Hippocampal formation (tissue), 2 donors: ENCODE measurements around the gene ACD.
A peak's percentile ranks its signal among the peaks of the same experiment; 100 is the strongest.

Experiments
- DNase-seq, 2 donors: peaks; one replicate each; lab custom pipeline; 2025; lab: John Stamatoyannopoulos, UW

ACD gene

GRCh38 chr16:67661886-67662652 lies 2.0 kb upstream of the ACD start:
- DNase-seq: no peak

- no peak for DNase-seq
These were observed 1.2 kb upstream of the ACD start for GRCh38 chr16:67661101-67661761.

- DNase-seq: peak; percentile 94 to 96
These were observed 536 bp upstream of the ACD start, which contains the start of gene PARD6A for GRCh38 chr16:67660564-67661028. Gene PARD6A (plus strand): TSS chr16:67660960. CDS start chr16:67661039, 79 bp downstream.

GRCh38 chr16:67658849-67659674 lies 998 bp downstream of the ACD start:
- DNase-seq: no peak

GRCh38 chr16:67657751-67658518 lies 2.1 kb downstream of the ACD start:
- no peak for DNase-seq

GRCh38 chr16:67657017-67657608 lies 2.9 kb downstream of the ACD start:
- DNase-seq: no peak

GRCh38 chr16:67656344-67657016 lies 3.6 kb downstream of the ACD start:
- DNase-seq: no peak

GRCh38 chr16:67655363-67655762 lies 4.7 kb downstream of the ACD start:
- DNase-seq: no peak

- no peak for DNase-seq
These were observed 5.6 kb downstream of the ACD start for GRCh38 chr16:67654403-67654911.

- DNase-seq: no peak
These were observed 6.2 kb downstream of the ACD start for GRCh38 chr16:67653789-67654402.

- no peak for DNase-seq
These were observed 6.8 kb downstream of the ACD start for GRCh38 chr16:67653128-67653788.

- DNase-seq: no peak
These were observed 7.4 kb downstream of the ACD start for GRCh38 chr16:67652578-67653127.

GRCh38 chr16:67651847-67652246 lies 8.2 kb downstream of the ACD start:
- DNase-seq: no peak

GRCh38 chr16:67651039-67651438 lies 9.0 kb downstream of the ACD start:
- DNase-seq: no peak

- DNase-seq: no peak
These were observed 10.0 kb downstream of the ACD start for GRCh38 chr16:67650023-67650422.

- DNase-seq: no peak
These were observed 10.5 kb downstream of the ACD start for GRCh38 chr16:67649494-67649931.

GRCh38 chr16:67648764-67649407 lies 11.2 kb downstream of the ACD start:
- DNase-seq: no peak

- DNase-seq: no peak
These were observed 11.8 kb downstream of the ACD start for GRCh38 chr16:67648088-67648763.
